ENCODE results near the gene LSS. TPM values are rescaled to one million over a fixed set of nuclear protein-coding genes. Genes with fewer than 3 reads are reported as not detected.

Gene LSS
- total RNA-seq, 2 donors from 2014 or later = 38.9 to 68.9 TPM

DNA sequence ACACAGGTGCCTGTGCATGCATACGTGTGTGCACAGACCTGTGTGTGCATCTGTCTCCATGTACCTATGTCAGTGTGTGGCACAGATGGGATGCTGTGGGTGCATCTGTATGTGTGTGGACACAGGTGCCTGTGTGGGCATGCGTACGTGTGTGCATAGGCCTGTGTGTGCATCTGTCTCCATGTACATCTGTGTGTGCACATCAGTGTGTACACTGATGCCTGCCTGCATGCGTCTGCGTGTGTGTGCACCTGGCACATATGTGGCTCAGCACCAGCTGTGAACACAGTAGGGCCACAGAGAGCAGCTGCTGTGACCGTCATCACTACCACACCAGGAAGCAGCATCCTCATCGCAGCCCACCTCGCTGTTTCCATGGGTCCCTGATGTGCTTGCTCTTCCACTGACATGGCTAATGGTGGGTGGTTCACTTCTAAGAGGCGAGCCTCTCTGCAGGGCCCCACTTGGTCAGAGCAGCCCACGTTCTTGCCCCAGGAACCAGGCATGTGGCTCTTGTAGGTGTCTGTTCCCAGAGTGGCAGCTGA lies 34.7 kb downstream of the LSS start:
- H3K9me3 ChIP-seq = no peaks in the 10 kb centered on the region
- H3K36me3 ChIP-seq (replicated peaks in 1 of 2; ENCODE audit: insufficient read depth in 1 of 2, low read depth in 2 of 2) = peaks cover 0 to 31% of the 10 kb centered on the region in 2 donors
- H3K27me3 ChIP-seq = no peaks in the 10 kb centered on the region
- DNase-seq (no peak), ATAC-seq (no peak)
- TF ChIP-seq, protein P1, sequence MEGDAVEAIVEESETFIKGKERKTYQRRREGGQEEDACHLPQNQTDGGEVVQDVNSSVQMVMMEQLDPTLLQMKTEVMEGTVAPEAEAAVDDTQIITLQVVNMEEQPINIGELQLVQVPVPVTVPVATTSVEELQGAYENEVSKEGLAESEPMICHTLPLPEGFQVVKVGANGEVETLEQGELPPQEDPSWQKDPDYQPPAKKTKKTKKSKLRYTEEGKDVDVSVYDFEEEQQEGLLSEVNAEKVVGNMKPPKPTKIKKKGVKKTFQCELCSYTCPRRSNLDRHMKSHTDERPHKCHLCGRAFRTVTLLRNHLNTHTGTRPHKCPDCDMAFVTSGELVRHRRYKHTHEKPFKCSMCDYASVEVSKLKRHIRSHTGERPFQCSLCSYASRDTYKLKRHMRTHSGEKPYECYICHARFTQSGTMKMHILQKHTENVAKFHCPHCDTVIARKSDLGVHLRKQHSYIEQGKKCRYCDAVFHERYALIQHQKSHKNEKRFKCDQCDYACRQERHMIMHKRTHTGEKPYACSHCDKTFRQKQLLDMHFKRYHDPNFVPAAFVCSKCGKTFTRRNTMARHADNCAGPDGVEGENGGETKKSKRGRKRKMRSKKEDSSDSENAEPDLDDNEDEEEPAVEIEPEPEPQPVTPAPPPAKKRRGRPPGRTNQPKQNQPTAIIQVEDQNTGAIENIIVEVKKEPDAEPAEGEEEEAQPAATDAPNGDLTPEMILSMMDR (IDR thresholded peaks at IDR 0.05) = no peak
- no peak for TF ChIP-seq POLR2A (IDR thresholded peaks at IDR 0.05)
- intact Hi-C loops (cut with DNase I) = no loop called here
- no peak overlapping the region for H3K4me3 ChIP-seq
- H3K4me1 ChIP-seq = no peaks in the 10 kb centered on the region
- H3K27ac ChIP-seq = no peak overlapping the region
- 91 to 98% methylated on average over 8 to 10 of the region's 10 CpGs for WGBS, 2 donors

DNA sequence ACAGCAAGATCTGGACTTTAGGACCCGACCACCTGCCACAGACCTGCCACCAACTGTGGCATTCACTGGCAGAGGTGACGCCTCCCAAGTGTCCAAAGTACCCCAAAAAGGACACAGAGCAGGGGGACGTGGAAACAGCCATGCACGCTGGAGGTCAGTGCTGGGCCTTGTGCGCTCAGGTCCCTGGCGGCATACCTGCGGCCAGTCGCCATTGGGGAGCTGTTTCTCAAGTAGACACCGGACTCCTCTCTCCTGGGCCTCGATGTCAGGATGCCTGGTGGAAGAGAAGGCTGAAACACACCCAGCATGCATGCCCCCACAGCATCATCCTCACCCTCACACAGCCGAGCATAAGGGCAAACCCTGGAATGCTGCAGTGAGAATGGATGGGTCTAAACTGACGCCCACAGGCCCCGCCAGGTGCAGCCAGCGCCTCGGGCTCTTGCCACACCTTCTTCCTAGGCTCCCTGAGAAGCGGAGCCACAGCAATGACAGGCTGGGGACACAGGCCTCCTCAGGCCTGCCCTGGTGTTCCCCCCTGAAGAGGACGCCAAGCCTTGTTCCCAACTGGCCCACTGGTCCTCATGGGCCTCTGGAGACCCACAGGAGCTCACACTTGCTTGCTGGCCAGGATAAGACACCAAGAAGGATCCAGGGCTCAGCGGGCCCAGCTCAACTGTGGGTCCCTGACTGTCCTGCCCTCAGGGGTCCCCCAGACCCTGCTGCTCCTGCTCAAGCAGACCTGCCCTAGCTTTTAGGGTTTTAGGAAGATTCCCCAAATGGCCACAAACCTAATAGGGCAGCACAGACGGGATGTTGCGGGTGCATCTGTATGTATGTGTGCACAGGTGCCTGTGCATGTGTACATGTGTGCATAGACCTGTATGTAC lies 36.6 kb downstream of the LSS start:
- WGBS, 2 donors = 90 to 98% methylated on average over 4 to 20 of the region's 20 CpGs
- Histone ChIP-seq H3K27me3 (no peaks in the 10 kb centered on the region), H3K4me1 (no peaks in the 10 kb centered on the region), H3K9me3 (no peaks in the 10 kb centered on the region), H3K4me3 (no peak overlapping the region), H3K36me3 (replicated peaks in 1 of 2; ENCODE audit: insufficient read depth in 1 of 2, low read depth in 2 of 2) (peaks cover 0 to 31% of the 10 kb centered on the region in 2 donors), H3K27ac (no peak overlapping the region)
- DNase-seq = peak in 1 of 4 donors; percentile 9
- no peak for ATAC-seq
- intact Hi-C loops (cut with DNase I) = no loop called here
- no peak for TF ChIP-seq POLR2A (IDR thresholded peaks at IDR 0.05)
- TF ChIP-seq, protein P1 (IDR thresholded peaks at IDR 0.05) = no peak

DNA sequence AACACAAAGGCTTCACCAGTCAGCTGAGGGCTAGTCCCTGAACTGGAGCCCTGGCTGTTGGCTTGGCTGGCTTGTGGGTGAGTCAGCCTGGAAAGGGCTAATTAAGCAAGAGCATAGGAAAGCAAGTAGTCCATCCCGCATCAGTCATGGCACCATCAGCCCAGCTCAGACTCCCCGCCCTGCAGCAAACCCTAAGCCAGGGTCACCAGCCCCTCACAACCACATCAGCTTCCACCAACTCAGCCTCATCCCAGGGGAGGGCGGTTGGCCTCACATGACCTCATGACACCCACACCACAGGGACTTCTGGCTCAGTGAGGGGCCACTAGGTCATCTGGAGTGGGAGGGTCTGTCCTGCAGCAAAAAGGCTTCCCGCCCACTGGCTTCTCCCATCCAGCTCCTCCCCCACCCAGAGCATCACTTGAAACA lies 37.3 kb downstream of the LSS start:
- Histone ChIP-seq H3K36me3 (replicated peaks in 1 of 2; ENCODE audit: insufficient read depth in 1 of 2, low read depth in 2 of 2) (peaks cover 0 to 26% of the 10 kb centered on the region in 2 donors), H3K27ac (no peak overlapping the region), H3K9me3 (no peaks in the 10 kb centered on the region), H3K27me3 (no peaks in the 10 kb centered on the region), H3K4me1 (no peaks in the 10 kb centered on the region), H3K4me3 (no peak overlapping the region)
- 83 to 97% methylated on average over 3 to 4 of the region's 4 CpGs for WGBS, 2 donors
- ATAC-seq (peak; percentile 24), DNase-seq (peak in 2 of 4 donors; percentile 16 to 29)
- intact Hi-C loops (cut with DNase I) = no loop called here
- TF ChIP-seq POLR2A (IDR thresholded peaks at IDR 0.05) = no peak
- TF ChIP-seq, protein P1 (IDR thresholded peaks at IDR 0.05) = no peak

DNA sequence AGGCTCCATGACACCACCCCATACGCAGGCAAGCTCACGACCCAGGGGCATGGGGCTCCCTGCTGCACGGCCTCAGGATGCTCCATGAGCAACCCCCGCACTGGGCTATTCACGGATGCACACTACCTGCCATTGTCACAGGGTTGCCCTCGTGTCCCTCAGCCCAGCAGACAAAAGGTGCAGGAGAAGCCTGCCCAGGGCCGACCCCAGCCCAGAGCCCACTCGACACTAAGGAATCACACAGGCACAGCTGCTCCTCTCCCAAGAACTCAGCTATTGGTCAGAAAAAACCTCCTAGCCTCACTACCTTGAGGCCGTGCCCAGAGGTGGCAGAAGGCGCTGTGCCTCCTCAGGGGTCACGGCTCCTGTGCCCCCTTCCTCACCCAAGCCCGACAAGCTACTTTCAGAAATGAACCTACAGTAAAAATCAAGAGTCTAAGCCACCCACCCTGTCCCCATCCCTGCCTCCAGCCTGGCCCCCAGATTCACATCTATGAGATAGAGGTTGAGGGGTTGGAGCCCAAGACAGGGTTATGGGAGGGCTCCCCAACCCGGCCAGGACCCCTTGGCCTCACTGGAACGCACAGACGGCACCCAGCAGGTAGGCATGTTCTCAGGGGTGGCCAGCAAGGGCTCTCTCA lies 38.0 kb downstream of the LSS start:
- WGBS, 2 donors = 84 to 98% methylated on average over 10 to 14 of the region's 15 CpGs
- intact Hi-C loops (cut with DNase I) = no loop called here
- no peak overlapping the region for H3K4me3 ChIP-seq
- no peaks in the 10 kb centered on the region for H3K27me3 ChIP-seq
- H3K9me3 ChIP-seq = no peaks in the 10 kb centered on the region
- H3K27ac ChIP-seq = no peak overlapping the region
- ATAC-seq (no peak), DNase-seq (no peak)
- no peaks in the 10 kb centered on the region for H3K4me1 ChIP-seq
- TF ChIP-seq, protein P1 (IDR thresholded peaks at IDR 0.05) = no peak
- TF ChIP-seq POLR2A (IDR thresholded peaks at IDR 0.05) = no peak
- peaks cover 0 to 20% of the 10 kb centered on the region in 2 donors for H3K36me3 ChIP-seq (replicated peaks in 1 of 2; ENCODE audit: insufficient read depth in 1 of 2, low read depth in 2 of 2)
